Thymus (tissue), 11 donors: ENCODE measurements around the gene CCDC30. TPM values are rescaled to one million over a fixed set of nuclear protein-coding genes. Genes with fewer than 3 reads are reported as not detected.
A peak's percentile ranks its signal among the peaks of the same experiment; 100 is the strongest.

Experiments
- DNase-seq, 9 donors: peaks; one replicate each; pipeline ENCODE4 v3.0.0-alpha.2; 2013; ENCODE audit warnings: low spot score in 9 of 9, low read depth in 6 of 9, missing footprints in 1 of 9
- H3K27ac ChIP-seq, 2 donors: one replicate each; pipeline ENCODE4 v1.5.1; 2013; ENCODE audit warnings: control low read depth in 1 of 2, low read depth in 1 of 2, low read length in 1 of 2, mild to moderate bottlenecking in 1 of 2, moderate library complexity in 1 of 2
- H3K27me3 ChIP-seq, 2 donors: one replicate each; pipeline ENCODE4 v1.5.1; 2013; ENCODE audit warnings: low read length in 1 of 2; ENCODE audit not compliant: control insufficient read depth in 2 of 2, insufficient read depth in 1 of 2
- H3K36me3 ChIP-seq, 2 donors: one replicate each; pipeline ENCODE4 v1.5.1; 2013; ENCODE audit warnings: low read length in 1 of 2, mild to moderate bottlenecking in 1 of 2, moderate library complexity in 1 of 2; ENCODE audit not compliant: control insufficient read depth in 2 of 2, insufficient read depth in 2 of 2
- H3K4me1 ChIP-seq, 2 donors: one replicate each; pipeline ENCODE4 v1.5.1; 2013; ENCODE audit warnings: low read length in 2 of 2; ENCODE audit not compliant: control insufficient read depth in 2 of 2, insufficient read depth in 2 of 2
- H3K4me3 ChIP-seq, 2 donors: one replicate each; pipeline ENCODE4 v1.5.1; 2013; ENCODE audit warnings: low read length in 2 of 2, control low read depth in 1 of 2, mild to moderate bottlenecking in 1 of 2
- H3K9me3 ChIP-seq, 2 donors: one replicate each; pipeline ENCODE4 v1.5.1; 2013; ENCODE audit warnings: low read length in 1 of 2, mild to moderate bottlenecking in 1 of 2; ENCODE audit not compliant: control insufficient read depth in 2 of 2, insufficient read depth in 1 of 2
- WGBS: extraction: QIAGEN DNeasy Blood & Tissue Kit; methylation state at CpG from one replicate; pipeline ENCODE4 v1.1.7; 2013; 5-methylcytosine and 5-hydroxymethylcytosine counted together
- polyA plus RNA-seq: library from polyadenylated mRNA; stranded (reverse); fragments of 200-250 nt; gene quantifications from one replicate; pipeline ENCODE4 v1.2.3, GENCODE V29; 2013
- total RNA-seq: library from RNA; stranded (reverse); fragments of 120-200 nt; gene quantifications from one replicate; pipeline ENCODE4 v1.2.4, GENCODE V29; 2013
- donor health status: healthy.

Gene CCDC30
- total and polyA plus RNA-seq, 2 donors: 1.6 to 1.9 TPM

DNA sequence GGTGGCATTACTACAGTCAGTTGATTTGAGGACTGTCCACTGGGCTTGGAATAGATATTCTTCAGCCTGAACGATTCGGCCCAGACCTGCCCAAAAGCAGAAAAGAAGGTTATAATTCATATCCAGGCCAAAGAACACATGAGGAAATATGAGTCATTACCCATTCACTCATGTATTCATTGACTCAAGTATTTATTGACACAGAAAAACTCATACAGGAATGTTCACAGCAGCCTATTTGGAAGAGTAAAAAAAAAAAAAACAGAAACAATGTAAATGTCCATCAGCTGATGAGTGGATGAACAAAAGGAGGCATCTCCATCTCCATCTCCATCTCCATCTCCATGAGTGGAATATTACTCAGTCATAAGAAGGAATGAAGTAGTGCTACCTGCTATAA, 23.1 kb upstream of the CCDC30 start:
- no peak overlapping the region for H3K4me3 ChIP-seq
- WGBS: 98% methylated on average over 2 of the region's 2 CpGs
- no peaks in the 10 kb centered on the region for H3K36me3 ChIP-seq
- H3K27me3 ChIP-seq: no peaks in the 10 kb centered on the region
- no peak for DNase-seq
- H3K9me3 ChIP-seq: no peaks in the 10 kb centered on the region
- H3K4me1 ChIP-seq: no peaks in the 10 kb centered on the region
- no peak overlapping the region for H3K27ac ChIP-seq

DNA sequence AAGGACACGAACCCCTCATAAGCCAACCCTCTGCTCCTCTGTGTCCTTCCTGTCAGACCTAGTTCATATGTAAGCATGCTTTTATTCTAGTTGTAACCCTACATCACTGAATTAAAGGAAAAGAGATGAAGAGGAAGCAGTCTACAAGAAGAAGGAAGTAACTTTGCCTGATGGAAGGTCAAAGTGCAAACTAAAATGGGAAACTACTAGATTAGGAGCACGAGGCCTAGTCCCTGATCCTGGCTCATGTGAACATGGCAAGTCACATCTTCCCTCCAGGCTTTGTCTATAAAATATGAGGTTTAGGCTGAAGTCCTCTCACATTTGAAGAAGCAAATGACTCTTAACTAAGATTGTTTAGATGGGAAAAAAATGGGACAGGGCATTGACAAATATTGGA, 20.4 kb upstream of the CCDC30 start:
- H3K27me3 ChIP-seq: no peaks in the 10 kb centered on the region
- DNase-seq: no peak
- WGBS: 78% methylated on average over 2 of the region's 2 CpGs
- no peaks in the 10 kb centered on the region for H3K9me3 ChIP-seq
- no peaks in the 10 kb centered on the region for H3K36me3 ChIP-seq
- no peak overlapping the region for H3K27ac ChIP-seq
- no peaks in the 10 kb centered on the region for H3K4me1 ChIP-seq
- no peak overlapping the region for H3K4me3 ChIP-seq

DNA sequence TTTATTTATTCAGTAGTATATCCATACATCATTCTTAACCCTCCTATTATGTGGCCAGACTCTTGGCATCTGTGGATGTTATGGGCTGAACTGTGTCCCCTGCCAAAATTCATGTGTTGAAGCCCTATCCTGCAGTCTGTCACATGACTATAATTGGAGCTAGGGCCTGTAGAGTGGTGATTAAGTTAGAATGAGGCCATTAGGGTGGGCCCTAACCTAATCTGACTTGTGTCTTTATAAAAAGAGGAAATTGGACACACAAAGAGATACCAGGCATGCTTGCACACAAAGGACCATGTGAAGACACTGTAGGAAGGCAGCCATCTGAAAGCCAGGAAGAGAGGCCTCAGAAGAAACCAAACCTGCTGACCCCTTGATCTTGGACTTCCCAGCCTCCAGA, 13.8 kb upstream of the CCDC30 start:
- no peaks in the 10 kb centered on the region for H3K9me3 ChIP-seq

DNA sequence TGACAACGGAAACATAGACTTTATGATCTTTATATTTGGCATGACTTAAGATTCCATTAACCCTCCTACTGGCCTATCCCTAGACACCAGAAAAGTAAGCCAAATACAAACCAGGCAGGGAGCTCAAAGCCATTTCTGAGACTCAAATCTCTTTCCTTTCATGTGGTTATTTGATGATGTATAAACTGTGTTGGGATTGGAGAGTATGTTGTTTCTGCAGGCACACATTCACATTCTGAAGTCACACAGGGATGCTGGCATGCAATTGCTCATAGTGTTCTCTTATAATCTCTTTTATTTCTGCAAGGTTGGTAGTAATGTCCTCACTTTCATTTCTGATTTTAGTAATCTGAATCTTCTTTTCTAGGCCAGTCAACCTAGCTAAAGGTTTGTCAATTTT, 13.0 kb upstream of the CCDC30 start:
- no peaks in the 10 kb centered on the region for H3K9me3 ChIP-seq
- no peak overlapping the region for H3K4me3 ChIP-seq
- WGBS: 97% methylated on average over 1 of the region's 1 CpG
- no peaks in the 10 kb centered on the region for H3K27me3 ChIP-seq
- H3K36me3 ChIP-seq: no peaks in the 10 kb centered on the region
- no peak overlapping the region for H3K27ac ChIP-seq
- peak in 1 of 9 donors; percentile 7 for DNase-seq
- no peaks in the 10 kb centered on the region for H3K4me1 ChIP-seq

More for the DNA sequence above, 13.8 kb upstream of the CCDC30 start:
- Histone ChIP-seq H3K27me3 (no peaks in the 10 kb centered on the region), H3K4me3 (no peak overlapping the region), H3K4me1 (no peaks in the 10 kb centered on the region), H3K36me3 (no peaks in the 10 kb centered on the region), H3K27ac (no peak overlapping the region)
- DNase-seq: no peak

DNA sequence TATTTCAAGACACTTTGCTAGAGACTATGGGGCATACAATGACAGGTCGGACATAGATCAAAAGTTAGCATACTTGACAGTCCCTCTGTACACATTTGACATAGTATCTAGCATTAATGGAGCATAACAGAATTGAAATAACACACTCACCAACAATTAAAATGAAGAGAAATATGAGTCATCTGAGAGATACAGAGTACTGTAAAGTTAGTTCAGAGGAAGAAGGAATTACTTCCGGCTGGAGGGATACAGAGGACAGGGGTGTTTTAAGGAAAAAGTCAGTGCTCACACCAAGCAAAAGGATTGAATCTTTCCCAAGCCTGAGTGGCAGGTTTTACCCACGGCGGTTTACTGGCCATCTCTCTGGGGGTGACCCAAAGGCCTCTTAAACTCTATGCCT, 9.7 kb upstream of the CCDC30 start:
- Histone ChIP-seq H3K27me3 (no peaks in the 10 kb centered on the region), H3K27ac (no peak overlapping the region), H3K4me3 (no peak overlapping the region), H3K9me3 (peaks cover 0 to 7% of the 10 kb centered on the region in 2 donors), H3K4me1 (peaks cover 11 to 16% of the 10 kb centered on the region in 2 donors), H3K36me3 (peaks cover 0 to 6% of the 10 kb centered on the region in 2 donors)
- 95% methylated on average over 4 of the region's 4 CpGs for WGBS
- no peak for DNase-seq

DNA sequence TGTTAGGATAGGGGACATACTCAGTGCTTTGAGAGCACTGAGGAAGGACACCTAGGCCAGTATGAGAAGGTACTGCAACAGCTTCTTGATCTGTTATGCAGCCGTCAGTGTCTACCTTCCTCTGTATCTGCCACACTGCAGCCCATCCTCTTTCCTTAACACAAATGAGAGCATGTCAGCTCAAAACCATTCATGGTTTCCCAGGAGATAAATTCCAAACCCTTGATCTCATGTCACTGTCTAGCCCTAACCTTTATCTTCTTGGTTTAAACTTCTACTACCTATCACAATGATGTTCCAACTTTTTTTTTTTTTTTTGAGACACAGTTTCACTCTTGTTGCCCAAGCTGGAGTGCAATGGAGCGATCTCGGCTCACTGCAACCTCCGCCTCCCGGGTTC, 8.7 kb upstream of the CCDC30 start:
- peak overlapping the region in 1 of 2 donors; percentile 40 for H3K27ac ChIP-seq
- no peak overlapping the region for H3K4me3 ChIP-seq
- no peaks in the 10 kb centered on the region for H3K27me3 ChIP-seq
- H3K4me1 ChIP-seq: peaks cover 11 to 16% of the 10 kb centered on the region in 2 donors
- DNase-seq: no peak
- peaks cover 0 to 7% of the 10 kb centered on the region in 2 donors for H3K9me3 ChIP-seq
- H3K36me3 ChIP-seq: peaks cover 0 to 15% of the 10 kb centered on the region in 2 donors
- 97% methylated on average over 5 of the region's 5 CpGs for WGBS

DNA sequence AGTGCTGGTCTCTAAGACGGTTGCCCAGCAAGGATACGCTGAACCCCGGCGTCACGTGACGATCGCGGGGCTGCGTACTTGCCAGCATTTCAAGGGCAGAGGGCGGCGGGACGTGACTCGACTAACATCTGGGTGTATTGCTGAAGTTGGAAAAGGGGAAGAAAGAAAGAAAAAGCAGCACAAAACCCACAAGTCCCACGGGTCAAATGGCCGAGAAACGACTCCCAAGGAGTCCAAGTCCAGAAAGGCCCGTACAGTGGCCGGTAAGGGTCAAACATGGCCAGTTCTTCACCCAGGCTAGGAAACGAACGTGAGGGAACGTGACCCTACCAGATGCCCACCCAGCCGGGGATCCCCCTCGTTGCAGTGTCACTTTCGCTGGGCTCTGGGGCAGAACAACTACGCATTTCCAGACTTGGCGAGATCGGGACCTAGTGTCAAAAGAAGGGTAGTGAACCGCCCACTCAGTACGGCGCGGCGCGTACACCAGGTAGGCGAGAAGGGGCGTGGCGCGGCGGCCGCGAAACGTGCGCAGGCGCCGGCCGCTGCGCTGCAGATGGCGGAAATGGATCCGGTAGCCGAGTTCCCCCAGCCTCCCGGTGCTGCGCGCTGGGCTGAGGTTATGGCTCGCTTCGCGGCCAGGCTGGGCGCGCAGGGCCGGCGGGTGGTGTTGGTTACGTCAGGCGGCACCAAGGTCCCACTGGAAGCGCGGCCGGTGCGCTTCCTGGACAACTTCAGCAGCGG, 6.9 kb upstream of the CCDC30 start, which contains the start of the genes PPCS and ZMYND12:
Gene PPCS (plus strand): TSS at position 534 of the 744 bp plus-strand sequence. CDS start 23 bp downstream, at position 557.
Gene ZMYND12 (minus strand): TSS at position 13 of the 744 bp plus-strand sequence. CDS start 25 bp downstream, outside the sequence.
- WGBS: under 1% methylated on average over 66 of the region's 66 CpGs
- Histone ChIP-seq H3K4me1 (peaks cover 11 to 16% of the 10 kb centered on the region in 2 donors), H3K27me3 (no peaks in the 10 kb centered on the region)

DNA sequence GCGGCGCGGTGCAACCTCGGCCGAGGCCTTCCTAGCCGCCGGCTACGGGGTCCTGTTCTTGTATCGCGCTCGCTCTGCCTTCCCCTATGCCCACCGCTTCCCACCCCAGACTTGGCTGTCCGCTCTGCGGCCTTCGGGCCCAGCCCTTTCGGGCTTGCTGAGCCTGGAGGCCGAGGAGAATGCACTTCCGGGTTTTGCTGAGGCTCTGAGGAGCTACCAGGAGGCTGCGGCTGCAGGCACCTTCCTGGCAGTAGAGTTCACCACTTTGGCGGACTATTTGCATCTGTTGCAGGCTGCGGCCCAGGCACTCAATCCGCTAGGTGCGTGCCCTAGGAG, 6.4 kb upstream of the CCDC30 start:
- Histone ChIP-seq H3K27me3 (no peaks in the 10 kb centered on the region), H3K27ac (peak overlapping the region; percentile 95 to 97), H3K4me3 (peak overlapping the region; percentile 58 to 89), H3K36me3 (peaks cover 4 to 31% of the 10 kb centered on the region in 2 donors), H3K4me1 (peaks cover 11 to 16% of the 10 kb centered on the region in 2 donors), H3K9me3 (peaks cover 0 to 7% of the 10 kb centered on the region in 2 donors)
- WGBS: 1% methylated on average over 23 of the region's 23 CpGs
- DNase-seq: peak in 8 of 9 donors; percentile 42 to 85 (median 62)

More for the DNA sequence above, 6.9 kb upstream of the CCDC30 start, which contains the start of the genes PPCS and ZMYND12:
- peak; percentile 72 to 94 (median 85) for DNase-seq
- H3K4me3 ChIP-seq: peak within 1 kb of the TSS; percentile 58 to 89
- H3K36me3 ChIP-seq: peaks cover 4 to 31% of the 10 kb centered on the region in 2 donors
- H3K9me3 ChIP-seq: peaks cover 0 to 7% of the 10 kb centered on the region in 2 donors
- peak within 1 kb of the TSS; percentile 95 to 97 for H3K27ac ChIP-seq

DNA sequence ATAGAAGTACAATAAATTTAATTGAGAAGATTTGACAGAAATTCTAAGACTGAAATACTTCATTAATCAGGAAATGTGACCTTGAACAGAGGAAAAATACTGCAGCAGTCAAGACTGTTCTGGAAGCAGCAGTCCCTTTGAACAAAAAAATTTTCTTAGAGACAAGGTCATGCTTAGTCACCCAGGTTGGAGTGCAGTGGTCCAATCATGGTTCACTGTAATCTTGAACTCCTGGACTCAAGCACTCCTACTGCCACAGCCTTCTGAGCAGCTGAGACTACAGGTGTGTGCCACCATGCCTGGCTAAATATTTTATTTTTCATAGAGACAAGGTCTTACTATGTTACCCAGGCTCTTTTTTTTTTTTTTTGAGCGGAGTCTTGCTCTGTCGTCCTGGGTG, 1.9 kb upstream of the CCDC30 start:
- Histone ChIP-seq H3K36me3 (peaks cover 4 to 31% of the 10 kb centered on the region in 2 donors), H3K4me3 (no peak overlapping the region), H3K27me3 (peaks cover 0 to 8% of the 10 kb centered on the region in 2 donors), H3K4me1 (peaks cover 18 to 20% of the 10 kb centered on the region in 2 donors), H3K9me3 (peaks cover 0 to 3% of the 10 kb centered on the region in 2 donors), H3K27ac (no peak overlapping the region)
- WGBS: 100% methylated on average over 2 of the region's 2 CpGs
- no peak for DNase-seq
